SK-N-SH (cell line): ENCODE results near the gene NDUFB6. TPM values are rescaled to one million over a fixed set of nuclear protein-coding genes. Genes with fewer than 3 reads are reported as not detected.

Experiments
- CTCF ChIA-PET: fragments of 300-600, 350-600 bp; formaldehyde crosslinking; extraction: SDS; loops from one replicate; lab custom pipeline; 2021; lab: Yijun Ruan, JAX
- POLR2A ChIA-PET: fragments of 350-600 bp; sonication (Branson Sonifier 250); formaldehyde crosslinking; extraction: SDS; loops from one replicate; lab custom pipeline; 2020; ENCODE audit warnings: antibody characterized with exemption, inconsistent platforms; lab: Yijun Ruan, JAX
- DNase-seq: peaks from one replicate; pipeline ENCODE4 v3.0.0; 2012
- H2AFZ ChIP-seq: fragments of 200-600 bp; sonication (generic); 2 replicates; pipeline ENCODE4 v1.8.1; 2016; ENCODE audit warnings: antibody characterized with exemption, mild to moderate bottlenecking, low read depth
- H3F3A ChIP-seq: fragments of 200-600 bp; sonication (generic); replicated peaks from 2 replicates; pipeline ENCODE3; 2016; ENCODE audit warnings: antibody characterized with exemption, mild to moderate bottlenecking; ENCODE audit not compliant: insufficient read depth
- H3K27ac ChIP-seq, 2 experiments: fragments of 200-500 bp in 1 of 2; fragments of 200-600 bp in 1 of 2; sonication (Bioruptor generic) in 1 of 2; sonication (generic), shearing (Covaris generic) in 1 of 2; 2 replicates each; pipeline versions ENCODE4 v1.5.1 to v1.6.1; 2014 to 2016; ENCODE audit warnings: low read depth in 2 of 2, inconsistent platforms in 1 of 2, low read length in 1 of 2, mild to moderate bottlenecking in 1 of 2, mixed read lengths in 1 of 2
- H3K27me3 ChIP-seq: fragments of 200-600 bp; sonication (generic), shearing (Covaris generic); 2 replicates; pipeline ENCODE4 v1.6.1; 2016; ENCODE audit warnings: mixed run types; ENCODE audit not compliant: insufficient read depth
- H3K36me3 ChIP-seq, 2 experiments: fragments of 200-500 bp in 1 of 2; fragments of 200-600 bp in 1 of 2; sonication (Bioruptor generic) in 1 of 2; sonication (generic) in 1 of 2; replicated peaks in 1 of 2; 2 replicates each; pipeline versions ENCODE3 to v1.5.1; 2014 to 2016; ENCODE audit warnings: low read length in 1 of 2, mild to moderate bottlenecking in 1 of 2; ENCODE audit not compliant: insufficient read depth in 2 of 2, control insufficient read depth in 1 of 2
- H3K4me1 ChIP-seq, 2 experiments: fragments of 200-500 bp in 1 of 2; fragments of 200-600 bp in 1 of 2; sonication (Bioruptor generic) in 1 of 2; sonication (generic), shearing (Covaris generic) in 1 of 2; 2 replicates each; pipeline versions ENCODE4 v1.5.1 to v1.6.1; 2014 to 2016; ENCODE audit warnings: low read depth in 1 of 2, low read length in 1 of 2, mixed run types in 1 of 2; ENCODE audit not compliant: insufficient read depth in 2 of 2, control insufficient read depth in 1 of 2
- H3K4me2 ChIP-seq: fragments of 200-600 bp; sonication (generic), shearing (Covaris generic); 2 replicates; pipeline ENCODE4 v1.6.1; 2017; ENCODE audit warnings: mixed run types
- H3K4me3 ChIP-seq, 2 experiments: fragments of 200-500 bp in 1 of 2; fragments of 200-600 bp in 1 of 2; sonication (Bioruptor generic) in 1 of 2; sonication (generic), shearing (Covaris generic) in 1 of 2; 2 replicates each; pipeline versions ENCODE4 v1.5.1 to v1.8.1; 2014 to 2016; ENCODE audit warnings: low read depth in 2 of 2, inconsistent platforms in 1 of 2, low read length in 1 of 2, mild to moderate bottlenecking in 1 of 2, mixed read lengths in 1 of 2, moderate library complexity in 1 of 2
- H3K79me2 ChIP-seq: fragments of 200-600 bp; sonication (generic); 2 replicates; pipeline ENCODE4 v1.8.1; 2017; ENCODE audit warnings: mild to moderate bottlenecking; ENCODE audit not compliant: insufficient read depth
- H3K9ac ChIP-seq: fragments of 200-600 bp; sonication (generic); 2 replicates; pipeline ENCODE4 v1.6.1; 2017; ENCODE audit warnings: mixed run types
- H3K9me2 ChIP-seq: fragments of 200-600 bp; sonication (generic); 2 replicates; pipeline ENCODE4 v1.6.1; 2017; ENCODE audit warnings: mixed run types
- H3K9me3 ChIP-seq: fragments of 200-600 bp; sonication (generic); 2 replicates; pipeline ENCODE4 v1.6.1; 2017; ENCODE audit warnings: mixed run types, mild to moderate bottlenecking, moderate library complexity
- H4K20me1 ChIP-seq: fragments of 200-600 bp; sonication (generic); 2 replicates; pipeline ENCODE4 v1.6.1; 2017; ENCODE audit warnings: mild to moderate bottlenecking, mixed run types; ENCODE audit not compliant: insufficient read depth
- CTCF ChIP-seq: fragments of 200-600 bp; sonication (generic); IDR thresholded peaks from 2 replicates; pipeline ENCODE4 v1.6.1; 2017; ENCODE audit warnings: antibody characterized with exemption, mild to moderate bottlenecking, moderate library complexity
- ELF1 ChIP-seq: IDR thresholded peaks from 2 replicates; pipeline ENCODE4 v1.4.0; 2012
- EZH2phosphoT487 ChIP-seq: fragments of 200-600 bp; sonication (generic); IDR thresholded peaks from 2 replicates; pipeline ENCODE4 v1.6.1; 2017; ENCODE audit warnings: low read depth, mixed run types, mild to moderate bottlenecking, antibody characterized with exemption, moderate library complexity, borderline replicate concordance
- NFIC ChIP-seq: IDR thresholded peaks from 2 replicates; pipeline ENCODE4 v1.4.0; 2012; ENCODE audit warnings: borderline replicate concordance
- NRF1 ChIP-seq: IDR thresholded peaks from 2 replicates; pipeline ENCODE4 v1.6.1; 2012; ENCODE audit warnings: low read depth, mild to moderate bottlenecking, low read length
- RAD21 ChIP-seq: IDR thresholded peaks from 2 replicates; pipeline ENCODE4 v1.6.1; 2012; ENCODE audit warnings: mild to moderate bottlenecking, low read length
- RFX5 ChIP-seq: IDR thresholded peaks from 2 replicates; pipeline ENCODE4 v1.6.1; 2012; ENCODE audit warnings: mild to moderate bottlenecking, improper control_type of control experiment, low read length
- SIN3A ChIP-seq: IDR thresholded peaks from 2 replicates; pipeline ENCODE4 v1.6.1; 2012; ENCODE audit warnings: low read depth, mild to moderate bottlenecking, low read length, moderate library complexity, borderline replicate concordance
- SMC3 ChIP-seq: IDR thresholded peaks from 2 replicates; pipeline ENCODE4 v1.6.1; 2012; ENCODE audit warnings: low read depth, low read length, improper control_type of control experiment
- USF2 ChIP-seq: fragments of 150-350 bp; IDR thresholded peaks from 2 replicates; pipeline ENCODE4 v1.6.1; 2017; ENCODE audit warnings: antibody characterized with exemption, low read length, low read depth, borderline replicate concordance
- WGBS: methylation state at CpG from one replicate; pipeline ENCODE4 v1.1.6; 2017; ENCODE audit warnings: low lambda C conversion rate; 5-methylcytosine and 5-hydroxymethylcytosine counted together
- polyA plus RNA-seq, 3 experiments: library from polyadenylated mRNA; depleted of rRNA; stranded (reverse); fragments of >200 nt; gene quantifications; 2 replicates each; pipeline ENCODE4 v1.2.3, GENCODE V29; 2012
- TF ChIP-seq, protein P1 (sequence below): IDR thresholded peaks from 2 replicates; pipeline ENCODE4 v1.4.0; 2012; ENCODE audit warnings: low read depth, borderline replicate concordance

NDUFB6 gene
- polyA plus RNA-seq, 1 of the 3 experiments (the other 2 are of a cell fraction), result 96.2 TPM

GRCh38 chr9:32579706-32580331 is 6.9 kb upstream of the NDUFB6 start:
- H3K27ac ChIP-seq, result no peak overlapping the region
- ChIA-PET POLR2A (interaction anchor here (2.2 kb wide), 1 partner anchor 201 kb away, joined by 10 read pairs; no protein-coding TSS in a partner anchor), CTCF (interaction anchor here (0.6 to 20.6 kb wide), 59 partner anchors 8 to 1210 kb away, joined by 3 to 620 read pairs (median 4); partner anchors contain the start of genes ACO1, RIGI, SMIM27 and TOPORS)
- no peak overlapping the region for H3K4me3 ChIP-seq
- WGBS, result 10% methylated on average over 4 of the region's 4 CpGs
- no peaks in the 10 kb centered on the region for H3K79me2 ChIP-seq
- 0 out of 2 replicates have a peak overlapping the region, but pooled peaks have one; percentile 23 for H3K4me2 ChIP-seq
- no peaks in the 10 kb centered on the region for H3F3A ChIP-seq
- H3K9me3 ChIP-seq, result no peaks in the 10 kb centered on the region
- H3K27me3 ChIP-seq, result no peaks in the 10 kb centered on the region
- TF ChIP-seq RAD21 (peak; percentile 82), USF2 (no peak), SMC3 (peak; percentile 94), ELF1 (no peak), CTCF (peak; percentile 98)
- no peaks in the 10 kb centered on the region for H3K9me2 ChIP-seq
- no peaks in the 10 kb centered on the region for H4K20me1 ChIP-seq
- DNase-seq, result peak; percentile 45
- no peak overlapping the region for H2AFZ ChIP-seq
- H3K9ac ChIP-seq, result no peak overlapping the region
- H3K36me3 ChIP-seq, result no peaks in the 10 kb centered on the region
- H3K4me1 ChIP-seq, result no peaks in the 10 kb centered on the region; a peak in 1 of 4 replicates

- H3K27ac ChIP-seq, result no peak overlapping the region
- no peak for TF ChIP-seq NRF1
- TF ChIP-seq RFX5, result no peak
- no peak for TF ChIP-seq SIN3A
- TF ChIP-seq, protein P1, sequence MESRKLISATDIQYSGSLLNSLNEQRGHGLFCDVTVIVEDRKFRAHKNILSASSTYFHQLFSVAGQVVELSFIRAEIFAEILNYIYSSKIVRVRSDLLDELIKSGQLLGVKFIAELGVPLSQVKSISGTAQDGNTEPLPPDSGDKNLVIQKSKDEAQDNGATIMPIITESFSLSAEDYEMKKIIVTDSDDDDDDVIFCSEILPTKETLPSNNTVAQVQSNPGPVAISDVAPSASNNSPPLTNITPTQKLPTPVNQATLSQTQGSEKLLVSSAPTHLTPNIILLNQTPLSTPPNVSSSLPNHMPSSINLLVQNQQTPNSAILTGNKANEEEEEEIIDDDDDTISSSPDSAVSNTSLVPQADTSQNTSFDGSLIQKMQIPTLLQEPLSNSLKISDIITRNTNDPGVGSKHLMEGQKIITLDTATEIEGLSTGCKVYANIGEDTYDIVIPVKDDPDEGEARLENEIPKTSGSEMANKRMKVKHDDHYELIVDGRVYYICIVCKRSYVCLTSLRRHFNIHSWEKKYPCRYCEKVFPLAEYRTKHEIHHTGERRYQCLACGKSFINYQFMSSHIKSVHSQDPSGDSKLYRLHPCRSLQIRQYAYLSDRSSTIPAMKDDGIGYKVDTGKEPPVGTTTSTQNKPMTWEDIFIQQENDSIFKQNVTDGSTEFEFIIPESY, result no peak
- TF ChIP-seq NFIC, result no peak
- no peak for TF ChIP-seq CTCF
- no peak for TF ChIP-seq EZH2phosphoT487
- TF ChIP-seq, all 33 proteins: peak for 0
- Histone ChIP-seq H2AFZ (peak overlapping the region; percentile 55; the same call in 1 of the 2 replicates), H3K9ac (no peak overlapping the region), H3K9me2 (no peaks in the 10 kb centered on the region), H3K36me3 (no peaks in the 10 kb centered on the region), H3K79me2 (no peaks in the 10 kb centered on the region), H3F3A (no peaks in the 10 kb centered on the region), H3K4me2 (0 out of 2 replicates have a peak overlapping the region, but pooled peaks have one; percentile 23), H3K4me3 (no peak overlapping the region), H3K27me3 (no peaks in the 10 kb centered on the region), H3K4me1 (no peaks in the 10 kb centered on the region; a peak in 1 of 4 replicates), H3K9me3 (no peaks in the 10 kb centered on the region), H4K20me1 (no peaks in the 10 kb centered on the region)
- POLR2A ChIA-PET, result interaction anchor here (2.2 kb wide), 1 partner anchor 200 kb away, joined by 10 read pairs; no protein-coding TSS in a partner anchor
- CTCF ChIA-PET, result interaction anchor here (0.6 to 20.6 kb wide), 28 partner anchors 10 to 414 kb away, joined by 3 to 620 read pairs (median 5); partner anchors contain the start of genes ACO1 and RIGI
- no peak for DNase-seq
- WGBS, result 44% methylated on average over 5 of the region's 5 CpGs
Measured at GRCh38 chr9:32578976-32579375, 6.0 kb upstream of the NDUFB6 start.
